K562 (cell line): ENCODE results near the gene MAP1LC3B2. TPM values are rescaled to one million over a fixed set of nuclear protein-coding genes. Genes with fewer than 3 reads are reported as not detected.

ENCODE experiments used
- ATAC-seq: fragments of 200-7000 bp; cut with Tn5 transposase; 3 replicates; pipeline ENCODE4 v1.9.1; 2020; ENCODE audit warnings: moderate library complexity
- BruUV-seq: library from RNA; stranded (reverse); fragments of 400-500 nt; replicated peaks from 2 replicates; lab custom pipeline; 2021; lab: Mats Ljungman, UMichigan
- CTCF ChIA-PET: fragments of 300-600 bp; formaldehyde crosslinking; extraction: SDS; loops from one replicate; lab custom pipeline; 2021; ENCODE audit warnings: low intra/inter-chr PET ratio; lab: Yijun Ruan, JAX
- POLR2A ChIA-PET: fragments of 300-600, 350-650 bp; sonication (Branson Sonifier 250); formaldehyde crosslinking; extraction: SDS; loops from one replicate; lab custom pipeline; 2021; ENCODE audit warnings: antibody characterized with exemption, inconsistent platforms; lab: Yijun Ruan, JAX
- DNase-seq, 4 experiments: peaks; one replicate each; pipeline versions ENCODE4 v3.0.0 to v3.0.0-alpha.2; 2011 to 2018; ENCODE audit warnings: low spot score in 3 of 4, mixed read lengths in 3 of 4; ENCODE audit errors: extremely low read depth in 1 of 4
- FAIRE-seq: peaks from 2 replicates; lab custom pipeline; 2011; peaks lifted over from hg19 to GRCh38; lab: Jason Lieb, UNC
- H2AFZ ChIP-seq: 2 replicates; pipeline ENCODE4 v1.6.0; 2011; ENCODE audit warnings: low read depth, low read length, control low read depth, inconsistent platforms
- H3K27ac ChIP-seq: fragments of 200-600 bp; 3 replicates; pipeline ENCODE4 v1.8.0; 2011; ENCODE audit warnings: low read depth, mild to moderate bottlenecking, control low read depth, inconsistent platforms, low read length, moderate library complexity, mixed read lengths; ENCODE audit errors: extremely low read depth
- H3K27me3 ChIP-seq, 2 experiments: fragments of 300-600 bp in 1 of 2; 2 replicates in 1 of 2; 3 replicates in 1 of 2; pipeline versions ENCODE4 v1.6.0 to v1.8.0; 2011; ENCODE audit warnings: inconsistent platforms in 2 of 2, low read length in 2 of 2, mild to moderate bottlenecking in 1 of 2, mixed read lengths in 1 of 2, moderate library complexity in 1 of 2; ENCODE audit not compliant: control insufficient read depth in 2 of 2, insufficient read depth in 2 of 2
- H3K36me3 ChIP-seq: fragments of 300-600 bp; 3 replicates; pipeline ENCODE4 v1.8.0; 2011; ENCODE audit warnings: mild to moderate bottlenecking, low read length, inconsistent platforms; ENCODE audit not compliant: control insufficient read depth, insufficient read depth
- H3K4me1 ChIP-seq, 2 experiments: fragments of 200-600 bp in 1 of 2; replicated peaks in 1 of 2; 2 replicates in 1 of 2; 3 replicates in 1 of 2; pipeline versions ENCODE4 v1.5.1 to v1.8.0; 2011; ENCODE audit warnings: inconsistent platforms in 2 of 2, low read length in 2 of 2, mild to moderate bottlenecking in 1 of 2, mixed read lengths in 1 of 2, moderate library complexity in 1 of 2; ENCODE audit not compliant: control insufficient read depth in 2 of 2, insufficient read depth in 2 of 2
- H3K4me2 ChIP-seq: 2 replicates; pipeline ENCODE4 v1.6.1; 2011; ENCODE audit warnings: low read length, control low read depth, inconsistent platforms, mixed read lengths; ENCODE audit not compliant: insufficient read depth
- H3K4me3 ChIP-seq: fragments of 200-600 bp; sonication (generic), shearing (Covaris generic); 2 replicates; pipeline ENCODE4 v1.5.1; 2016; ENCODE audit warnings: control low read depth, inconsistent platforms
- H3K79me2 ChIP-seq: fragments of 200-600 bp; 3 replicates; pipeline ENCODE4 v1.8.0; 2011; ENCODE audit warnings: low read length, inconsistent platforms; ENCODE audit not compliant: control insufficient read depth, insufficient read depth
- H3K9ac ChIP-seq, 2 experiments: 2 replicates each; pipeline versions ENCODE4 v1.6.0 to v1.6.1; 2011; ENCODE audit warnings: low read depth in 2 of 2, low read length in 2 of 2, control low read depth in 1 of 2, inconsistent platforms in 1 of 2, mild to moderate bottlenecking in 1 of 2, mixed read lengths in 1 of 2; ENCODE audit not compliant: insufficient read depth in 1 of 2
- H3K9me1 ChIP-seq: one replicate; pipeline ENCODE4 v1.6.0; 2011; ENCODE audit warnings: inconsistent platforms, mild to moderate bottlenecking, low read length, moderate library complexity; ENCODE audit not compliant: control insufficient read depth, insufficient read depth
- H3K9me3 ChIP-seq: replicated peaks from 2 replicates; pipeline ENCODE4 v1.5.1; 2011; ENCODE audit warnings: low read depth, low read length, inconsistent platforms; ENCODE audit not compliant: control insufficient read depth, insufficient read depth
- H4K20me1 ChIP-seq: replicated peaks from 2 replicates; pipeline ENCODE4 v1.6.1; 2011; ENCODE audit warnings: low read length, inconsistent platforms, mixed read lengths; ENCODE audit not compliant: control insufficient read depth, insufficient read depth
- ADNP ChIP-seq: fragments of 200-800 bp; sonication (Bioruptor generic); IDR thresholded peaks from 2 replicates; pipeline ENCODE4 v1.6.1; 2016; ENCODE audit warnings: missing genetic modification characterization, missing compliant biosample characterization
- BCOR ChIP-seq: fragments of 450-650 bp; IDR thresholded peaks from 2 replicates; pipeline ENCODE4 v1.6.1; 2016
- BRD9 ChIP-seq: fragments of 450-650 bp; IDR thresholded peaks from 2 replicates; pipeline ENCODE4 v1.6.1; 2018; ENCODE audit warnings: low read depth; ENCODE audit not compliant: partially characterized antibody
- ESRRB ChIP-seq: fragments of 250-450 bp; sonication (Bioruptor Pico); IDR thresholded peaks from 2 replicates; pipeline ENCODE4 v1.5.0; 2020; ENCODE audit warnings: mild to moderate bottlenecking, moderate library complexity, borderline replicate concordance
- KDM1A ChIP-seq, 2 experiments: fragments of 450-650 bp; IDR thresholded peaks; 2 replicates each; pipeline ENCODE4 v1.6.1; 2016; ENCODE audit warnings: mild to moderate bottlenecking in 2 of 2
- RBM25 ChIP-seq: fragments of 200-400 bp; formaldehyde crosslinking; IDR thresholded peaks from 2 replicates; pipeline ENCODE4 v1.6.1; 2018; ENCODE audit warnings: low read length, low read depth, moderate library complexity; ENCODE audit not compliant: severe bottlenecking
- RCOR1 ChIP-seq, 2 experiments: IDR thresholded peaks; 2 replicates each; pipeline ENCODE4 v1.6.1; 2012; ENCODE audit warnings: low read depth in 2 of 2, low read length in 2 of 2, borderline replicate concordance in 1 of 2, improper control_type of control experiment in 1 of 2
- SMARCA5 ChIP-seq: fragments of 450-650 bp; IDR thresholded peaks from 2 replicates; pipeline ENCODE4 v1.6.1; 2016
- ZFP36 ChIP-seq: fragments of 150-350 bp; IDR thresholded peaks from 2 replicates; pipeline ENCODE4 v1.6.1; 2018; ENCODE audit warnings: low read length, low read depth; ENCODE audit not compliant: partially characterized antibody
- WGBS: fragments of 100-300 bp; shearing (Covaris generic); methylation state at CpG from one replicate; pipeline ENCODE4 v1.1.6; 2016; ENCODE audit warnings: low coverage, mixed read lengths; ENCODE audit not compliant: insufficient coverage; ENCODE audit errors: missing lambda C conversion rate; 5-methylcytosine and 5-hydroxymethylcytosine counted together
- in situ Hi-C: fragments of 300-500 bp; cut with MboI; formaldehyde crosslinking; loops from 4 replicates; pipeline ENCODE4 v1.15.0; 2018; ENCODE audit warnings: inconsistent platforms, mixed read lengths
- intact Hi-C: fragments of 100-400 bp; cut with micrococcal nuclease; formaldehyde crosslinking; loops from 2 replicates; pipeline ENCODE4 v1.14.2; 2022
- polyA plus RNA-seq, 8 experiments: library from polyadenylated mRNA; depleted of rRNA in 4 of 8; stranded (reverse) in 5 of 8; unstranded in 3 of 8; fragments of >200 nt; fragmentation: Nextera tagmentation in 2 of 8; fragmentation: Illumina TruSeq in 1 of 8; extraction: Ambion mirVana in 2 of 8; extraction: Trizol in 1 of 8; gene quantifications; 2 replicates each; pipeline versions ENCODE4 v1.2.1 to v1.2.3, GENCODE V29; 2011 to 2014; ENCODE audit warnings: inconsistent platforms in 1 of 8, missing spikeins in 1 of 8
- total RNA-seq, 7 experiments: library from RNA; depleted of rRNA in 6 of 7; stranded (reverse); fragments of >200 nt in 6 of 7; fragmentation: Illumina TruSeq in 2 of 7; extraction: Trizol in 2 of 7; gene quantifications; 2 replicates each; pipeline versions ENCODE4 v1.2.1 to v1.2.3, GENCODE V29; 2011 to 2021; ENCODE audit warnings: low replicate concordance in 1 of 7
- TF ChIP-seq, protein P1 (sequence below): fragments of 250-450 bp; sonication (Bioruptor Pico); IDR thresholded peaks from 2 replicates; pipeline ENCODE4 v1.5.0; 2021
- TF ChIP-seq, protein P2 (sequence below), 2 experiments: fragments of 450-650 bp in 1 of 2; sonication (generic) in 1 of 2; formaldehyde crosslinking in 1 of 2; IDR thresholded peaks in 1 of 2; conservative IDR thresholded peaks in 1 of 2; 2 replicates each; pipeline versions ENCODE4 v1.6.1 to v1.8.1; 2016 to 2023; ENCODE audit warnings: mild to moderate bottlenecking in 2 of 2, moderate library complexity in 2 of 2, inconsistent platforms in 1 of 2, missing genetic modification reagents in 1 of 2

MAP1LC3B2 gene
- total and polyA plus RNA-seq, 9 of the 15 experiments (the other 6 are each of a cell fraction or from before 2014, with no cell fraction given): 0.53 to 2.8 (median 0.76) TPM; not detected in 2

DNA sequence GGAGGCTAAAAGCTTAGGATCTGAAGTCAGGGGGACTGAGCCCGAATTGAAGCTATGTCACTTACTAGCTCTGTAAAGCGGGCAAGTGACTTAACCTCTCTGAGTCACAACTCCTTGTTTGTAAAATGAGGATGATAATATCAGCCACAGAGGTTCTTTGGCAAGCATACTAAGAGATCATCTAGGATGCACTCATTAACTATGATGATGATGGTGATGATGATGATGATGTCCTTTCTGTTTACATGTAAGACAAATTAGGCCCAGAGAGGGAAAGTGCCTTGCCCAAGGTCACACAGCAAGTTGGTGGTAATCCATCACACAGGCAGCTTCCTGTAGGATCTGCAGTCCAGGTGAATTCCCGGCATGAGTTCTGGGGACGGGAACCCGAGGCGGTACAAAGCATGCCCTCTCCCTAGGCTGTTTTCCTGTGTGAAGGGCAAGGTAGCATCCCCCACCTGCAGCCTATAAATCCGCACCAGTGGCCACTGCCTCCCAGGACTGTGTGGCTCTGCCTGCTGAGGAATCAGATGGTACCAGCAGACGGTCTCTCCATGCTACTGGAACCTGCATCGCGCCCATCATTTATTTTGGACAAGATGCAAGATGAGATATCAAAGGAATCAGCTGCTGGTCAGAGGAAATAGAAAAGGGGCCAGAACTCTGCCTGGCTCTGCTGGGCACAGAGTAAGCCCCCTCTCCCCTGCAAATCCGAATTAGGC, 55.2 kb downstream of the MAP1LC3B2 start:
- Histone ChIP-seq H3K79me2 (no peaks in the 10 kb centered on the region), H2AFZ (no peak overlapping the region), H3K4me1 (peaks cover 0 to 6% of the 10 kb centered on the region in 2 experiments; a peak in 1 of 5 replicates), H4K20me1 (no peaks in the 10 kb centered on the region), H3K27ac (no peak overlapping the region), H3K9me3 (no peaks in the 10 kb centered on the region), H3K4me2 (no peak overlapping the region), H3K9me1 (no peaks in the 10 kb centered on the region), H3K27me3 (no peaks in the 10 kb centered on the region; a peak in 1 of 5 replicates), H3K36me3 (no peaks in the 10 kb centered on the region), H3K4me3 (no peak overlapping the region), H3K9ac (no peak overlapping the region)
- intact Hi-C loops (no loop called here), in situ Hi-C loops (no loop called here)
- no TSS peak for BruUV-seq
- ATAC-seq: no peak
- DNase-seq: no peak
- ChIA-PET POLR2A (interaction anchor here (0.7 to 1.2 kb wide), 2 partner anchors 11 to 54 kb away, joined by 3 read pairs; no protein-coding TSS in a partner anchor), CTCF (no interaction called here)
- WGBS: 16% methylated on average over 11 of the region's 11 CpGs
- peak; percentile 23 for FAIRE-seq
- TF ChIP-seq BRD9 (peak; percentile 99), RCOR1 (IDR thresholded peaks at IDR 0.05; ENCODE audit: borderline replicate concordance in 1 of 2, low read depth in 2 of 2, low read length in 2 of 2) (0 out of 4 replicates have a peak, but pooled peaks of 1 of the 2 experiments have one; percentile 15), ZFP36 (peak; percentile 86), RBM25 (peak; percentile 92), KDM1A (IDR thresholded peaks at IDR 0.05) (peak; percentile 59 to 76), SMARCA5 (peak; percentile 56; the same call in 1 of the 2 replicates), ESRRB (CRISPR knock-in tag) (no peak), ADNP (tag) (peak; percentile 46; the same call in 1 of the 2 replicates), BCOR (peak; percentile 85)
- TF ChIP-seq, protein P1, sequence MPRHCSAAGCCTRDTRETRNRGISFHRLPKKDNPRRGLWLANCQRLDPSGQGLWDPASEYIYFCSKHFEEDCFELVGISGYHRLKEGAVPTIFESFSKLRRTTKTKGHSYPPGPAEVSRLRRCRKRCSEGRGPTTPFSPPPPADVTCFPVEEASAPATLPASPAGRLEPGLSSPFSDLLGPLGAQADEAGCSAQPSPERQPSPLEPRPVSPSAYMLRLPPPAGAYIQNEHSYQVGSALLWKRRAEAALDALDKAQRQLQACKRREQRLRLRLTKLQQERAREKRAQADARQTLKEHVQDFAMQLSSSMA: no peak
- TF ChIP-seq, protein P2, sequence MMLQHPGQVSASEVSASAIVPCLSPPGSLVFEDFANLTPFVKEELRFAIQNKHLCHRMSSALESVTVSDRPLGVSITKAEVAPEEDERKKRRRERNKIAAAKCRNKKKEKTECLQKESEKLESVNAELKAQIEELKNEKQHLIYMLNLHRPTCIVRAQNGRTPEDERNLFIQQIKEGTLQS (IDR thresholded peaks at IDR 0.05): no peak
- TF ChIP-seq, protein P2 (CRISPR knock-in tag; conservative IDR thresholded peaks at IDR 0.05): no peak
